Measurements from ENCODE around the gene GRIK4.

GRCh38 chr11:120523196-120523595 is 11.6 kb downstream of the GRIK4 start:
- TF ChIP-seq PURB (CRISPR knock-in tag; IDR thresholded peaks at IDR 0.05; ENCODE audit: low read depth) (no peak), SRSF9 (IDR thresholded peaks at IDR 0.05; ENCODE audit: borderline replicate concordance, low read depth, low read length) (no peak), MYBL2 (IDR thresholded peaks at IDR 0.05; ENCODE audit: low read depth) (no peak), MYBL2 (CRISPR knock-in tag; IDR thresholded peaks at IDR 0.05; ENCODE audit: borderline replicate concordance) (no peak), BRCA1 (IDR thresholded peaks at IDR 0.05) (no peak), BRCA1 (CRISPR knock-in tag; IDR thresholded peaks at IDR 0.05) (no peak), MAX (CRISPR knock-in tag; IDR thresholded peaks at IDR 0.05) (no peak), RAD21 (CRISPR knock-in tag; conservative IDR thresholded peaks at IDR 0.05 in 1 of 2, IDR thresholded peaks at IDR 0.05 in 1 of 2) (no peak), POLR2A (conservative IDR thresholded peaks at IDR 0.05) (no peak), BACH1 (tag; IDR thresholded peaks at IDR 0.05) (no peak), ZNF217 (CRISPR knock-in tag; IDR thresholded peaks at IDR 0.05) (no peak), CREB1 (IDR thresholded peaks at IDR 0.05) (no peak), CREB1 (CRISPR knock-in tag; IDR thresholded peaks at IDR 0.05) (no peak), HLTF (IDR thresholded peaks at IDR 0.05) (no peak)
- TF ChIP-seq, protein P1, sequence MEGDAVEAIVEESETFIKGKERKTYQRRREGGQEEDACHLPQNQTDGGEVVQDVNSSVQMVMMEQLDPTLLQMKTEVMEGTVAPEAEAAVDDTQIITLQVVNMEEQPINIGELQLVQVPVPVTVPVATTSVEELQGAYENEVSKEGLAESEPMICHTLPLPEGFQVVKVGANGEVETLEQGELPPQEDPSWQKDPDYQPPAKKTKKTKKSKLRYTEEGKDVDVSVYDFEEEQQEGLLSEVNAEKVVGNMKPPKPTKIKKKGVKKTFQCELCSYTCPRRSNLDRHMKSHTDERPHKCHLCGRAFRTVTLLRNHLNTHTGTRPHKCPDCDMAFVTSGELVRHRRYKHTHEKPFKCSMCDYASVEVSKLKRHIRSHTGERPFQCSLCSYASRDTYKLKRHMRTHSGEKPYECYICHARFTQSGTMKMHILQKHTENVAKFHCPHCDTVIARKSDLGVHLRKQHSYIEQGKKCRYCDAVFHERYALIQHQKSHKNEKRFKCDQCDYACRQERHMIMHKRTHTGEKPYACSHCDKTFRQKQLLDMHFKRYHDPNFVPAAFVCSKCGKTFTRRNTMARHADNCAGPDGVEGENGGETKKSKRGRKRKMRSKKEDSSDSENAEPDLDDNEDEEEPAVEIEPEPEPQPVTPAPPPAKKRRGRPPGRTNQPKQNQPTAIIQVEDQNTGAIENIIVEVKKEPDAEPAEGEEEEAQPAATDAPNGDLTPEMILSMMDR (IDR thresholded peaks at IDR 0.05 in 2 of 3, conservative IDR thresholded peaks at IDR 0.05 in 1 of 3; ENCODE audit: insufficient read depth in 2 of 3, low read depth in 1 of 3, low read length in 3 of 3) = no peak

Measured in K562 (cell line).